ENCODE data around the gene CDH13. TPM values are rescaled to one million over a fixed set of nuclear protein-coding genes. Genes with fewer than 3 reads are reported as not detected.

The CDH13 gene
- total and polyA plus RNA-seq, 2 experiments from 2014 or later, result 1.6 to 4.4 TPM

DNA sequence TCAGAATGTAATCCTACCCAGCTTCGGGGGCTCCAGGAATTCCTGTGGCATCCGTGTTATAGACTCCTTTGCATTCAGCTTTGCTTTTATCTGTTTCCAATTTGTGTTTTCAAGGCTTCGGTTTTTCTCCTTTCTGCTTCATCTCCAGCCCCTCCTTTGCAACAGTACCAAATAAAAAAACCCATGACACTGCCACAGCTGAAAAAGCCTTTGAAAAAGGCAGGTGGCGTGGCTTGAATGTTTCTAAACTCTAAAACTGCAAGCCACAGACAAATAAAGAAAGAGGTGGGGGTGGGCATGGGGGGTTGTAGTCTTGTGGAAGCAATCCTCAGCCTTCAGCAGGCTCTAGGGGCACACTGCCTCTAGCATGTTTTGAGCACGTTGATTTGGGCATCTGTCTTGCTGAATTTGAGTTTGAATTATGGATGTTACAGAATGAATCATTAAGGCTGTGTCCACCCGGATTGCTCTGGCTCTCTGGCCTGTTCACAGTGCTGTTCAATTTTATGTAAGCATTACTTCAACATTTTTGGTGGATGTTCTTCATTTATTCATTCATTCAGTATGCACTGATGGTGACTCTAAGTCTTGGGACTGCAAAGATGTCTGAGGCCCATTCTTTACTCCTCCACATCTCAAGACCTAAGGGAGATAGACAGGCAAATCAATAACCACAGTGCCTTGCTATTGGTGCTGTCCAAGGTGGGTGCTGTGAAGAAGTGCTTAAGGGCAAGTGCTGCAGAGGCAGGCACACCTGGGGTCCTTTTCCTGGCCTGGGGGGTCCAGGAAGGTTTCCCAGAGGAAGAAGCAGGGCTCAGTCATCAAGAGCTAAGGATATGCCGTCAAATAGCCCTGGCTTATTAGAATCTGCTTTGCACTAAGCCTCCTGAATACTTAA is 77.4 kb downstream of the CDH13 start:
- peaks cover 48% of the 10 kb centered on the region for H3K4me1 Mint-ChIP-seq
- H3K27ac ChIP-seq (ENCODE audit: low read depth), result no peak overlapping the region
- no peaks in the 10 kb centered on the region for H3F3A ChIP-seq (replicated peaks; ENCODE audit: low read depth)
- peaks cover 31% of the 10 kb centered on the region for H3K4me1 ChIP-seq (ENCODE audit: insufficient read depth)
- TF ChIP-seq CREB1 (CRISPR knock-in tag; IDR thresholded peaks at IDR 0.05; ENCODE audit: low read depth), result no peak
- no peak for TF ChIP-seq POLR2AphosphoS5 (IDR thresholded peaks at IDR 0.05; ENCODE audit: low read depth)
- TF ChIP-seq EZH2 (IDR thresholded peaks at IDR 0.05; ENCODE audit: low read depth, unreplicated experiment), result no peak
- TF ChIP-seq, protein P1, sequence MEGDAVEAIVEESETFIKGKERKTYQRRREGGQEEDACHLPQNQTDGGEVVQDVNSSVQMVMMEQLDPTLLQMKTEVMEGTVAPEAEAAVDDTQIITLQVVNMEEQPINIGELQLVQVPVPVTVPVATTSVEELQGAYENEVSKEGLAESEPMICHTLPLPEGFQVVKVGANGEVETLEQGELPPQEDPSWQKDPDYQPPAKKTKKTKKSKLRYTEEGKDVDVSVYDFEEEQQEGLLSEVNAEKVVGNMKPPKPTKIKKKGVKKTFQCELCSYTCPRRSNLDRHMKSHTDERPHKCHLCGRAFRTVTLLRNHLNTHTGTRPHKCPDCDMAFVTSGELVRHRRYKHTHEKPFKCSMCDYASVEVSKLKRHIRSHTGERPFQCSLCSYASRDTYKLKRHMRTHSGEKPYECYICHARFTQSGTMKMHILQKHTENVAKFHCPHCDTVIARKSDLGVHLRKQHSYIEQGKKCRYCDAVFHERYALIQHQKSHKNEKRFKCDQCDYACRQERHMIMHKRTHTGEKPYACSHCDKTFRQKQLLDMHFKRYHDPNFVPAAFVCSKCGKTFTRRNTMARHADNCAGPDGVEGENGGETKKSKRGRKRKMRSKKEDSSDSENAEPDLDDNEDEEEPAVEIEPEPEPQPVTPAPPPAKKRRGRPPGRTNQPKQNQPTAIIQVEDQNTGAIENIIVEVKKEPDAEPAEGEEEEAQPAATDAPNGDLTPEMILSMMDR (conservative IDR thresholded peaks at IDR 0.05; ENCODE audit: low read depth in 2 of 2), result no peak
- TF ChIP-seq STAT1 (IDR thresholded peaks at IDR 0.05; ENCODE audit: unreplicated experiment), result no peak
- TF ChIP-seq, protein P2, sequence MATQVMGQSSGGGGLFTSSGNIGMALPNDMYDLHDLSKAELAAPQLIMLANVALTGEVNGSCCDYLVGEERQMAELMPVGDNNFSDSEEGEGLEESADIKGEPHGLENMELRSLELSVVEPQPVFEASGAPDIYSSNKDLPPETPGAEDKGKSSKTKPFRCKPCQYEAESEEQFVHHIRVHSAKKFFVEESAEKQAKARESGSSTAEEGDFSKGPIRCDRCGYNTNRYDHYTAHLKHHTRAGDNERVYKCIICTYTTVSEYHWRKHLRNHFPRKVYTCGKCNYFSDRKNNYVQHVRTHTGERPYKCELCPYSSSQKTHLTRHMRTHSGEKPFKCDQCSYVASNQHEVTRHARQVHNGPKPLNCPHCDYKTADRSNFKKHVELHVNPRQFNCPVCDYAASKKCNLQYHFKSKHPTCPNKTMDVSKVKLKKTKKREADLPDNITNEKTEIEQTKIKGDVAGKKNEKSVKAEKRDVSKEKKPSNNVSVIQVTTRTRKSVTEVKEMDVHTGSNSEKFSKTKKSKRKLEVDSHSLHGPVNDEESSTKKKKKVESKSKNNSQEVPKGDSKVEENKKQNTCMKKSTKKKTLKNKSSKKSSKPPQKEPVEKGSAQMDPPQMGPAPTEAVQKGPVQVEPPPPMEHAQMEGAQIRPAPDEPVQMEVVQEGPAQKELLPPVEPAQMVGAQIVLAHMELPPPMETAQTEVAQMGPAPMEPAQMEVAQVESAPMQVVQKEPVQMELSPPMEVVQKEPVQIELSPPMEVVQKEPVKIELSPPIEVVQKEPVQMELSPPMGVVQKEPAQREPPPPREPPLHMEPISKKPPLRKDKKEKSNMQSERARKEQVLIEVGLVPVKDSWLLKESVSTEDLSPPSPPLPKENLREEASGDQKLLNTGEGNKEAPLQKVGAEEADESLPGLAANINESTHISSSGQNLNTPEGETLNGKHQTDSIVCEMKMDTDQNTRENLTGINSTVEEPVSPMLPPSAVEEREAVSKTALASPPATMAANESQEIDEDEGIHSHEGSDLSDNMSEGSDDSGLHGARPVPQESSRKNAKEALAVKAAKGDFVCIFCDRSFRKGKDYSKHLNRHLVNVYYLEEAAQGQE (IDR thresholded peaks at IDR 0.05; ENCODE audit: unreplicated experiment), result peak; percentile 60
- TF ChIP-seq, protein P3, sequence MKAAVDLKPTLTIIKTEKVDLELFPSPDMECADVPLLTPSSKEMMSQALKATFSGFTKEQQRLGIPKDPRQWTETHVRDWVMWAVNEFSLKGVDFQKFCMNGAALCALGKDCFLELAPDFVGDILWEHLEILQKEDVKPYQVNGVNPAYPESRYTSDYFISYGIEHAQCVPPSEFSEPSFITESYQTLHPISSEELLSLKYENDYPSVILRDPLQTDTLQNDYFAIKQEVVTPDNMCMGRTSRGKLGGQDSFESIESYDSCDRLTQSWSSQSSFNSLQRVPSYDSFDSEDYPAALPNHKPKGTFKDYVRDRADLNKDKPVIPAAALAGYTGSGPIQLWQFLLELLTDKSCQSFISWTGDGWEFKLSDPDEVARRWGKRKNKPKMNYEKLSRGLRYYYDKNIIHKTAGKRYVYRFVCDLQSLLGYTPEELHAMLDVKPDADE (IDR thresholded peaks at IDR 0.05), result no peak
- no peak for TF ChIP-seq EZH2phosphoT487 (IDR thresholded peaks at IDR 0.05; ENCODE audit: unreplicated experiment)
- TF ChIP-seq ZNF114 (CRISPR knock-in tag; IDR thresholded peaks at IDR 0.05), result no peak
- H3K9me3 Mint-ChIP-seq, result no peaks in the 10 kb centered on the region
- no peaks in the 10 kb centered on the region for H3K36me3 ChIP-seq (ENCODE audit: insufficient read depth)
- H3K4me3 Mint-ChIP-seq, result no peak overlapping the region
- no peak overlapping the region for H3K27ac Mint-ChIP-seq
- no peaks in the 10 kb centered on the region for H4K20me1 ChIP-seq (replicated peaks; ENCODE audit: insufficient read depth)
- H2AFZ ChIP-seq, result no peak overlapping the region
- H3K36me3 Mint-ChIP-seq (ENCODE audit: low read depth), result no peaks in the 10 kb centered on the region
- no peaks in the 10 kb centered on the region for H3K9me2 ChIP-seq (ENCODE audit: insufficient read depth)
- DNase-seq (ENCODE audit: low spot score), result no peak
- H3K27me3 Mint-ChIP-seq (ENCODE audit: insufficient read depth, low read depth, poor library complexity), result peaks cover 8% of the 10 kb centered on the region
- H3K79me2 ChIP-seq (replicated peaks; ENCODE audit: insufficient read depth), result no peaks in the 10 kb centered on the region
- H3K4me2 ChIP-seq, result no peak overlapping the region
- H3K4me3 ChIP-seq, result no peak overlapping the region
- ATAC-seq, result no peak
- no peaks in the 10 kb centered on the region for H3K27me3 ChIP-seq (ENCODE audit: insufficient read depth)

Data from GM23338 (cell line).